GM23338 (cell line): ENCODE measurements around the gene ARSH. TPM values are rescaled to one million over a fixed set of nuclear protein-coding genes. Genes with fewer than 3 reads are reported as not detected.

Experiments
- ATAC-seq: fragments of 200-7000 bp; cut with Tn5 transposase; 3 replicates; pipeline ENCODE4 v1.9.1; 2020
- DNase-seq: peaks from one replicate; pipeline ENCODE4 v3.0.0-alpha.2; 2015; ENCODE audit warnings: low spot score
- H2AFZ ChIP-seq: fragments of 200-600 bp; sonication (generic); 2 replicates; pipeline ENCODE4 v1.8.0; 2016; ENCODE audit warnings: antibody characterized with exemption, mild to moderate bottlenecking, moderate library complexity
- H3F3A ChIP-seq: fragments of 200-600 bp; sonication (generic); replicated peaks from 2 replicates; pipeline ENCODE4 v1.8.0; 2017; ENCODE audit warnings: antibody characterized with exemption, mixed run types, low read depth
- H3K27ac ChIP-seq: fragments of 200-600 bp; sonication (generic); 2 replicates; pipeline ENCODE4 v1.6.1; 2016; ENCODE audit warnings: low read depth
- H3K27me3 ChIP-seq: fragments of 200-600 bp; sonication (generic); 2 replicates; pipeline ENCODE4 v1.8.0; 2016; ENCODE audit warnings: mild to moderate bottlenecking, mixed run types, moderate library complexity; ENCODE audit not compliant: insufficient read depth
- H3K36me3 ChIP-seq: fragments of 200-600 bp; sonication (generic); 2 replicates; pipeline ENCODE4 v1.8.0; 2016; ENCODE audit warnings: mild to moderate bottlenecking; ENCODE audit not compliant: insufficient read depth
- H3K4me1 ChIP-seq: fragments of 200-600 bp; sonication (generic); 2 replicates; pipeline ENCODE4 v1.8.0; 2016; ENCODE audit warnings: mild to moderate bottlenecking, moderate library complexity; ENCODE audit not compliant: insufficient read depth
- H3K4me2 ChIP-seq: fragments of 200-600 bp; sonication (generic); 2 replicates; pipeline ENCODE4 v1.7.1; 2017; ENCODE audit warnings: mixed run types
- H3K4me3 ChIP-seq: fragments of 200-600 bp; sonication (generic); 2 replicates; pipeline ENCODE4 v1.6.1; 2016; ENCODE audit warnings: mixed run types
- H3K79me2 ChIP-seq: fragments of 200-600 bp; sonication (generic); replicated peaks from 2 replicates; pipeline ENCODE4 v1.8.0; 2017; ENCODE audit warnings: mild to moderate bottlenecking; ENCODE audit not compliant: insufficient read depth
- H3K9me2 ChIP-seq: fragments of 200-600 bp; sonication (generic); 2 replicates; pipeline ENCODE4 v1.8.0; 2017; ENCODE audit not compliant: insufficient read depth
- H4K20me1 ChIP-seq: fragments of 200-600 bp; sonication (generic); replicated peaks from 2 replicates; pipeline ENCODE4 v1.8.0; 2017; ENCODE audit warnings: mild to moderate bottlenecking; ENCODE audit not compliant: insufficient read depth
- H3K27ac Mint-ChIP-seq: 2 replicates; pipeline ENCODE4 v1.8.0; 2020; ENCODE audit warnings: inconsistent platforms, mild to moderate bottlenecking, moderate library complexity, mixed read lengths
- H3K27me3 Mint-ChIP-seq: 3 replicates; pipeline ENCODE4 v1.8.0; 2022; ENCODE audit warnings: low read depth, mild to moderate bottlenecking, moderate library complexity, mixed read lengths, inconsistent platforms; ENCODE audit not compliant: insufficient read depth, poor library complexity
- H3K36me3 Mint-ChIP-seq: 3 replicates; pipeline ENCODE4 v1.8.0; 2021; ENCODE audit warnings: low read depth, mild to moderate bottlenecking, inconsistent platforms, moderate library complexity, mixed read lengths
- H3K4me1 Mint-ChIP-seq: 3 replicates; pipeline ENCODE4 v1.8.0; 2020; ENCODE audit warnings: mild to moderate bottlenecking, inconsistent platforms, mixed read lengths
- H3K4me3 Mint-ChIP-seq: 3 replicates; pipeline ENCODE4 v1.8.0; 2021; ENCODE audit warnings: moderate library complexity, mild to moderate bottlenecking, inconsistent platforms, mixed read lengths
- H3K9me3 Mint-ChIP-seq: 3 replicates; pipeline ENCODE4 v1.8.0; 2020; ENCODE audit warnings: moderate library complexity, mild to moderate bottlenecking, inconsistent platforms, mixed read lengths
- CREB1 ChIP-seq: fragments of 250-450 bp; sonication (Bioruptor Pico); IDR thresholded peaks from 2 replicates; pipeline ENCODE4 v1.5.0; 2020; ENCODE audit warnings: low read depth, mild to moderate bottlenecking, moderate library complexity
- CTCF ChIP-seq, 2 experiments: fragments of 200-600 bp in 1 of 2; sonication (generic) in 1 of 2; conservative IDR thresholded peaks; 2 replicates each; pipeline versions ENCODE4 v1.5.1 to v1.6.1; 2016 to 2017; ENCODE audit warnings: antibody characterized with exemption in 2 of 2, low read depth in 2 of 2, mild to moderate bottlenecking in 2 of 2, moderate library complexity in 1 of 2
- EZH2 ChIP-seq: fragments of 200-600 bp; sonication (generic); IDR thresholded peaks from one replicate; pipeline ENCODE4 v1.8.0; 2017; ENCODE audit warnings: antibody characterized with exemption, mild to moderate bottlenecking, low read depth; ENCODE audit not compliant: unreplicated experiment
- EZH2phosphoT487 ChIP-seq: fragments of 200-600 bp; sonication (generic); IDR thresholded peaks from one replicate; pipeline ENCODE4 v1.8.1; 2018; ENCODE audit warnings: antibody characterized with exemption; ENCODE audit not compliant: unreplicated experiment
- JUNB ChIP-seq: IDR thresholded peaks from one replicate; pipeline ENCODE4 v1.6.1; 2016; ENCODE audit warnings: antibody characterized with exemption; ENCODE audit not compliant: unreplicated experiment
- NANOG ChIP-seq: IDR thresholded peaks from 2 replicates; pipeline ENCODE4 v1.6.1; 2016; ENCODE audit warnings: antibody characterized with exemption, borderline replicate concordance
- POLR2AphosphoS5 ChIP-seq: IDR thresholded peaks from 2 replicates; pipeline ENCODE4 v1.6.1; 2016; ENCODE audit warnings: antibody characterized with exemption, low read depth
- REST ChIP-seq: IDR thresholded peaks from one replicate; pipeline ENCODE4 v1.6.1; 2018; ENCODE audit warnings: antibody characterized with exemption; ENCODE audit not compliant: unreplicated experiment
- STAT1 ChIP-seq: IDR thresholded peaks from one replicate; pipeline ENCODE4 v1.6.1; 2016; ENCODE audit warnings: antibody characterized with exemption; ENCODE audit not compliant: unreplicated experiment
- ZNF114 ChIP-seq: fragments of 250-450 bp; sonication (Bioruptor Pico); IDR thresholded peaks from 2 replicates; pipeline ENCODE4 v1.5.0; 2020; ENCODE audit warnings: mild to moderate bottlenecking, moderate library complexity
- ZNF331 ChIP-seq: fragments of 250-450 bp; sonication (Bioruptor Pico); IDR thresholded peaks from 2 replicates; pipeline ENCODE4 v1.5.0; 2020; ENCODE audit warnings: low read depth, mild to moderate bottlenecking, moderate library complexity
- polyA plus RNA-seq: library from polyadenylated mRNA; unstranded; fragments of >200 nt; fragmentation: Nextera tagmentation; extraction: Ambion mirVana; gene quantifications from 2 replicates; pipeline ENCODE4 v1.2.1, GENCODE V29; 2016
- total RNA-seq: library from RNA; depleted of rRNA; stranded (reverse); fragments of >200 nt; shearing (Covaris generic); gene quantifications from 2 replicates; pipeline ENCODE4 v1.2.3, GENCODE V29; 2014
- TF ChIP-seq, protein P1 (sequence below): IDR thresholded peaks from 2 replicates; pipeline ENCODE4 v1.6.1; 2016; ENCODE audit warnings: antibody characterized with exemption

Gene ARSH
- total and polyA plus RNA-seq, 2 experiments from 2014 or later, result not detected

DNA sequence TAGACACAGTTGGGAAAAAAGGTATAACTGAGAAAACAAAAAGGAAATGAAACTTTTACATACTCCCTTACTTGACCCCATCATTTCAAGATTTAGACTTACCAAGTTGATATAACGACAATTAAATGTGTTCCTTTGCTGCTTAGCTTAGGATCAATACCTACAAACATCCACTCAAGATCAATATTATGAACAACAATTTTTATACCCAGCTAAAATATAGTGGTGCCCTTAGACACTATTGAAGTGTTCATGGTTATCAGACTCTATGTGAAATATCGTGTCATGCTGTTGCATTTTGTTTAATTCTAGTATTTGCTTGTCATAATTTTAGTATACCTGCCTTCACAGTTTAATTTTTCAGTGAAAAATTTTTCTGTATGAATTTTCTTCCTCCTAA is 4.2 kb downstream of the ARSH start:
- no peaks in the 10 kb centered on the region for H3K79me2 ChIP-seq
- H2AFZ ChIP-seq, result no peak overlapping the region
- TF ChIP-seq POLR2AphosphoS5, result no peak
- TF ChIP-seq CREB1 (CRISPR knock-in tag), result no peak
- TF ChIP-seq EZH2phosphoT487, result no peak
- TF ChIP-seq REST, result no peak
- no peaks in the 10 kb centered on the region for H4K20me1 ChIP-seq
- Mint-ChIP-seq H3K4me3 (no peak overlapping the region), H3K27me3 (peaks cover 3% of the 10 kb centered on the region), H3K9me3 (peaks cover 10% of the 10 kb centered on the region; the same call in 2 of the 3 replicates), H3K27ac (no peak overlapping the region), H3K36me3 (peaks cover 7% of the 10 kb centered on the region; the same call in 1 of the 3 replicates), H3K4me1 (no peaks in the 10 kb centered on the region)
- H3K27ac ChIP-seq, result no peak overlapping the region
- no peaks in the 10 kb centered on the region for H3K9me2 ChIP-seq
- H3K4me1 ChIP-seq, result no peaks in the 10 kb centered on the region
- ATAC-seq, result no peak
- H3K27me3 ChIP-seq, result no peaks in the 10 kb centered on the region
- H3K36me3 ChIP-seq, result no peaks in the 10 kb centered on the region
- no peak overlapping the region for H3K4me3 ChIP-seq
- DNase-seq, result no peak
- no peaks in the 10 kb centered on the region for H3F3A ChIP-seq
- H3K4me2 ChIP-seq, result no peak overlapping the region

DNA sequence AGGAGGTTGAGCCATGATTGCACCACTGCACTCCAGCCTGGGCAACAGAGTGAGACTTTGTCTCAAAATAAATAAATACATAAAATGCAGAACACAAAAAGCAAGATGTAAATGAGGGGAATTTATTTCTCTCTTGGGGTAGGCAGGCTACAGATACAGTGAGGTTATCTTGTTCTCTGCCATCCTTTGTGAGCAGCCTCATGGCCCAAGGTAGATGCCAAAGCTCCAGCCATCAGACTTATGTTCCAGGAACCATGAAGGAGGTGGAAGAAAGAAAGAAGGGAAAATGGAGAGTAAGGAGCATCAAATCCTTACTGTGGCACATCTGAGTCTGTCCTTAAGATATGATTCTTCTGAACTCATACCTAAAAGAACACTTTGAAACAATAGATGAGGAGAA is 11.1 kb downstream of the ARSH start:
- DNase-seq, result no peak
- Histone ChIP-seq H3K4me1 (no peaks in the 10 kb centered on the region), H3F3A (no peaks in the 10 kb centered on the region), H3K36me3 (no peaks in the 10 kb centered on the region), H3K4me3 (no peak overlapping the region), H3K4me2 (no peak overlapping the region), H2AFZ (no peak overlapping the region), H3K79me2 (no peaks in the 10 kb centered on the region), H3K9me2 (no peaks in the 10 kb centered on the region), H3K27ac (no peak overlapping the region), H4K20me1 (no peaks in the 10 kb centered on the region), H3K27me3 (no peaks in the 10 kb centered on the region)
- Mint-ChIP-seq H3K4me3 (no peak overlapping the region), H3K27me3 (peaks cover 3% of the 10 kb centered on the region), H3K4me1 (no peaks in the 10 kb centered on the region), H3K9me3 (no peaks in the 10 kb centered on the region), H3K27ac (no peak overlapping the region), H3K36me3 (no peaks in the 10 kb centered on the region)
- no peak for ATAC-seq
- TF ChIP-seq, protein P1, sequence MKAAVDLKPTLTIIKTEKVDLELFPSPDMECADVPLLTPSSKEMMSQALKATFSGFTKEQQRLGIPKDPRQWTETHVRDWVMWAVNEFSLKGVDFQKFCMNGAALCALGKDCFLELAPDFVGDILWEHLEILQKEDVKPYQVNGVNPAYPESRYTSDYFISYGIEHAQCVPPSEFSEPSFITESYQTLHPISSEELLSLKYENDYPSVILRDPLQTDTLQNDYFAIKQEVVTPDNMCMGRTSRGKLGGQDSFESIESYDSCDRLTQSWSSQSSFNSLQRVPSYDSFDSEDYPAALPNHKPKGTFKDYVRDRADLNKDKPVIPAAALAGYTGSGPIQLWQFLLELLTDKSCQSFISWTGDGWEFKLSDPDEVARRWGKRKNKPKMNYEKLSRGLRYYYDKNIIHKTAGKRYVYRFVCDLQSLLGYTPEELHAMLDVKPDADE, result no peak
- TF ChIP-seq CREB1 (CRISPR knock-in tag) (no peak), POLR2AphosphoS5 (no peak), CTCF (conservative IDR thresholded peaks at IDR 0.05; ENCODE audit: low read depth in 2 of 2) (no peak), EZH2 (no peak), JUNB (no peak), ZNF114 (no peak), STAT1 (no peak), REST (no peak), EZH2phosphoT487 (no peak), NANOG (no peak), ZNF331 (CRISPR knock-in tag) (no peak)
